ENCODE results near the gene ITPR3. TPM values are rescaled to one million over a fixed set of nuclear protein-coding genes. Genes with fewer than 3 reads are reported as not detected.
A peak's percentile ranks its signal among the peaks of the same experiment; 100 is the strongest.

ITPR3 gene
- total RNA-seq, 2 experiments from 2014 or later, result 56.6 to 83.5 TPM

DNA sequence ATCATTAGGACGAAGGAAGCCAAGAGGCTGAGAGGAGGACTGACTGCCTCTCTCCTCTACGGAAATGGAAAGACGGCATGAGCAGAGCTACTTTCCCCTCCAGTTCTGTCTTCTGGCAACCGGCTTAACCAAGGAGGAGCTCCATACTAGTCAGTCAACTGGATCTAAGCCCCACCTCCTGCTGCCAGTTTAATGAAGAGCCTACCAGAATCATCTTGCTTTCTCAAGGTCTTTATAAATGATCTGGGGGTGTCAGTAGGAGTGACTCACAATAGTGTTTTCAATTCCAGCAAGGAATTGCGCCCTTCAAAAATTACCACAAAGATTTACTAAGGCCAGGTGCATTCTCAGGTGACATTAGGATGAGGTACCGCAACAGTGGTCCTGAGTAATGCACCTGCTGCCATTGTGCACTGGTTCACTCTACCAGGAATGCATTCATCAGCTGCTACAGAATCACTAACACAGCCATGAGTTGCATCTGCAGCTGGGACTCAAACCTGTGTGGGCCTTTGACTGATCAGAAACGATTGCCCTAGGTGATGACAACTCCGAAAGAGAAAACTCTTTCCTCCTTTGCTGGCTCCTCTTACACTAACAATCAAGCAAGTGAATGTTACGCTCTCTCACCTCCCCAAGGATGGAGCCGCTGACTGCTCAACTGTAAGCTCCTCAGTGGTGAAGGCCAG, 87.5 kb downstream of the ITPR3 start:
- H3K4me2 ChIP-seq (ENCODE audit: low read length), result peak overlapping the region; percentile 97
- DNase-seq (ENCODE audit: low spot score), result no peak
- no peaks in the 10 kb centered on the region for H4K20me1 ChIP-seq (ENCODE audit: insufficient read depth, low read length)
- H3K36me3 ChIP-seq (ENCODE audit: insufficient read depth, low read length), result peaks cover 50% of the 10 kb centered on the region
- H2AFZ ChIP-seq (ENCODE audit: low read length), result no peak overlapping the region
- H3K79me2 ChIP-seq (ENCODE audit: insufficient read depth, low read depth, low read length), result peaks cover 20% of the 10 kb centered on the region
- no TSS peak for BruUV-seq (replicated peaks)
- CTCF ChIA-PET (ENCODE audit: unreplicated experiment), result interaction anchor here (0.7 to 1.0 kb wide), 2 partner anchors 12 to 59 kb away, joined by 3 to 5 read pairs; no protein-coding TSS in a partner anchor
- peaks cover 35% of the 10 kb centered on the region for H3K4me1 ChIP-seq (ENCODE audit: insufficient read depth, low read length, poor library complexity, severe bottlenecking)
- H3K9me2 ChIP-seq (ENCODE audit: insufficient read depth, low read length), result no peaks in the 10 kb centered on the region
- intact Hi-C loops (cut with micrococcal nuclease; ENCODE audit: unreplicated experiment), result no loop called here
- POLR2A ChIA-PET, result interaction anchor here (0.8 to 1.1 kb wide), 2 partner anchors 8 to 11 kb away, joined by 3 read pairs; no protein-coding TSS in a partner anchor
- H3K27ac ChIP-seq (ENCODE audit: low read depth, low read length, poor library complexity, severe bottlenecking), result no peak overlapping the region
- TF ChIP-seq EZH2phosphoT487 (IDR thresholded peaks at IDR 0.05; ENCODE audit: borderline replicate concordance, low read depth, low read length) (no peak), CTCF (conservative IDR thresholded peaks at IDR 0.05; ENCODE audit: low read length) (no peak)
- H3K9me3 ChIP-seq (ENCODE audit: low read length), result no peaks in the 10 kb centered on the region
- H3K4me3 ChIP-seq (ENCODE audit: low read depth, low read length, poor library complexity, severe bottlenecking), result no peak overlapping the region

GRCh38 chr6:33709605-33710295, 88.6 kb downstream of the ITPR3 start:
- CTCF ChIA-PET (ENCODE audit: unreplicated experiment), result interaction anchor here (0.6 to 0.7 kb wide), 2 partner anchors 11 to 15 kb away, joined by 3 to 5 read pairs; no protein-coding TSS in a partner anchor
- intact Hi-C loops (cut with micrococcal nuclease; ENCODE audit: unreplicated experiment), result loop anchor here (5.0 kb wide), 2 partner anchors 53 to 323 kb away; no protein-coding TSS in a partner anchor
- POLR2A ChIA-PET, result interaction anchor here (0.8 kb wide), 1 partner anchor 9 kb away, joined by 3 read pairs; no protein-coding TSS in a partner anchor
- Histone ChIP-seq H3K36me3 (ENCODE audit: insufficient read depth, low read length) (peaks cover 40% of the 10 kb centered on the region), H3K79me2 (ENCODE audit: insufficient read depth, low read depth, low read length) (peaks cover 20% of the 10 kb centered on the region), H3K4me1 (ENCODE audit: insufficient read depth, low read length, poor library complexity, severe bottlenecking) (peaks cover 35% of the 10 kb centered on the region), H3K4me2 (ENCODE audit: low read length) (peak overlapping the region; percentile 97), H2AFZ (ENCODE audit: low read length) (no peak overlapping the region), H4K20me1 (ENCODE audit: insufficient read depth, low read length) (no peaks in the 10 kb centered on the region), H3K9me2 (ENCODE audit: insufficient read depth, low read length) (no peaks in the 10 kb centered on the region), H3K9me3 (ENCODE audit: low read length) (no peaks in the 10 kb centered on the region), H3K27ac (ENCODE audit: low read depth, low read length, poor library complexity, severe bottlenecking) (no peak overlapping the region), H3K4me3 (ENCODE audit: low read depth, low read length, poor library complexity, severe bottlenecking) (peak overlapping the region; percentile 76)
- TF ChIP-seq CTCF (conservative IDR thresholded peaks at IDR 0.05; ENCODE audit: low read length) (no peak), EZH2phosphoT487 (IDR thresholded peaks at IDR 0.05; ENCODE audit: borderline replicate concordance, low read depth, low read length) (no peak)
- DNase-seq (ENCODE audit: low spot score), result no peak
- no TSS peak for BruUV-seq (replicated peaks)
